Sigmoid colon (tissue), 4 donors: ENCODE measurements around the gene ECT2.

Experiments used
- CTCF ChIP-seq, 4 experiments: fragments of 450-650 bp in 3 of 4; fragments of 200-600 bp in 1 of 4; IDR thresholded peaks; one replicate each; pipeline ENCODE4 v1.5.1; 2016 to 2019; ENCODE audit warnings: antibody characterized with exemption in 4 of 4, mild to moderate bottlenecking in 3 of 4, moderate library complexity in 2 of 4
- POLR2A ChIP-seq, 2 donors: fragments of 450-650 bp; IDR thresholded peaks; one replicate each; pipeline ENCODE4 v1.6.1; 2016; ENCODE audit warnings: antibody characterized with exemption in 2 of 2, mild to moderate bottlenecking in 2 of 2, moderate library complexity in 2 of 2
- POLR2AphosphoS5 ChIP-seq, 4 donors: sonication (generic); formaldehyde crosslinking; IDR thresholded peaks; one replicate each; pipeline ENCODE4 v1.6.1; 2017; ENCODE audit warnings: antibody characterized with exemption in 4 of 4

GRCh38 chr3:172707030-172707429 is 43.5 kb upstream of the ECT2 start:
- no peak for TF ChIP-seq CTCF (IDR thresholded peaks at IDR 0.05)
- TF ChIP-seq POLR2AphosphoS5 (IDR thresholded peaks at IDR 0.05): no peak
- no peak for TF ChIP-seq POLR2A (IDR thresholded peaks at IDR 0.05)
